GM21717 (cell line): Measurements from ENCODE around the gene FOXO6.
"Not testable (repeated sequence)": the region's sequence is repeated elsewhere in the genome, so short reads cannot be mapped to it uniquely, and the experiment has no call there.

Source experiments
- ATAC-seq: cut with Tn5 transposase; IDR thresholded peaks from one replicate; pipeline ENCODE4 v1.9.1; 2021; ENCODE audit warnings: mild to moderate bottlenecking, moderate library complexity; ENCODE audit not compliant: unreplicated experiment

The FOXO6 gene

GRCh38 chr1:41328780-41329640 lies 32.2 kb upstream of the FOXO6 start:
- ATAC-seq, result no peak

- no peak for ATAC-seq
These were observed 31.3 kb upstream of the FOXO6 start for GRCh38 chr1:41329662-41330587.

- ATAC-seq, result no peak
These were observed 30.4 kb upstream of the FOXO6 start for GRCh38 chr1:41330588-41331545.

GRCh38 chr1:41331546-41331917 lies 29.7 kb upstream of the FOXO6 start:
- ATAC-seq, result no peak

- ATAC-seq, result not testable (repeated sequence)
These were observed 29.1 kb upstream of the FOXO6 start for GRCh38 chr1:41332161-41332560.

GRCh38 chr1:41333146-41333784 lies 28.0 kb upstream of the FOXO6 start:
- no peak for ATAC-seq

GRCh38 chr1:41338820-41339219 lies 22.4 kb upstream of the FOXO6 start:
- ATAC-seq, result no peak

GRCh38 chr1:41340655-41341364 lies 20.4 kb upstream of the FOXO6 start:
- no peak for ATAC-seq

- no peak for ATAC-seq
These were observed 19.9 kb upstream of the FOXO6 start for GRCh38 chr1:41341365-41341683.

GRCh38 chr1:41341772-41342562 lies 19.3 kb upstream of the FOXO6 start:
- no peak for ATAC-seq

GRCh38 chr1:41342774-41343355 lies 18.4 kb upstream of the FOXO6 start:
- ATAC-seq, result no peak

GRCh38 chr1:41343790-41344699 lies 17.2 kb upstream of the FOXO6 start:
- ATAC-seq, result no peak

GRCh38 chr1:41344708-41345159 lies 16.5 kb upstream of the FOXO6 start:
- ATAC-seq, result no peak

- ATAC-seq, result no peak
These were observed 15.7 kb upstream of the FOXO6 start for GRCh38 chr1:41345434-41346075.

- ATAC-seq, result no peak
These were observed 14.0 kb upstream of the FOXO6 start for GRCh38 chr1:41347276-41347675.

GRCh38 chr1:41348394-41348793 lies 12.8 kb upstream of the FOXO6 start:
- no peak for ATAC-seq
